Stomach (tissue), 19 donors: ENCODE results near the gene FAM111A. TPM values are rescaled to one million over a fixed set of nuclear protein-coding genes. Genes with fewer than 3 reads are reported as not detected.
"Not testable (repeated sequence)": the region's sequence is repeated elsewhere in the genome, so short reads cannot be mapped to it uniquely, and the experiment has no call there.

ENCODE experiments used
- DNase-seq, 2 donors: peaks; one replicate each; pipeline versions ENCODE4 v3.0.0 to v3.0.0-alpha.2; 2013 to 2019
- H3K27ac ChIP-seq, 5 donors: fragments of 200-600 bp in 4 of 5; sonication (generic) in 4 of 5; one replicate each; pipeline ENCODE4 v1.5.1; 2013 to 2019; ENCODE audit warnings: mild to moderate bottlenecking in 1 of 5, moderate library complexity in 1 of 5
- H3K27me3 ChIP-seq, 3 donors: fragments of 200-600 bp; sonication (generic); one replicate each; pipeline ENCODE4 v1.5.1; 2017 to 2019; ENCODE audit warnings: mixed run types in 1 of 3
- H3K36me3 ChIP-seq, 4 donors: fragments of 200-600 bp; sonication (generic); 1 replicate in 3 of 4; 2 replicates in 1 of 4; pipeline ENCODE4 v1.5.1; 2016 to 2019
- H3K4me1 ChIP-seq, 4 donors: fragments of 200-600 bp; sonication (generic); one replicate each; pipeline ENCODE4 v1.5.1; 2016 to 2019
- H3K4me3 ChIP-seq, 4 donors: fragments of 200-600 bp; sonication (generic) in 3 of 4; one replicate each; pipeline ENCODE4 v1.5.1; 2016 to 2019; ENCODE audit warnings: mild to moderate bottlenecking in 1 of 4
- H3K9me3 ChIP-seq, 4 donors: fragments of 200-600 bp; sonication (generic); one replicate each; pipeline ENCODE4 v1.5.1; 2016 to 2019
- CTCF ChIP-seq, 7 experiments: fragments of 450-650 bp in 4 of 7; fragments of 200-600 bp in 3 of 7; sonication (generic) in 3 of 7; IDR thresholded peaks; one replicate each; pipeline ENCODE4 v1.5.1; 2016 to 2019; ENCODE audit warnings: antibody characterized with exemption in 7 of 7, control low read depth in 2 of 7, mild to moderate bottlenecking in 1 of 7
- EP300 ChIP-seq: sonication (generic); formaldehyde crosslinking; IDR thresholded peaks from one replicate; pipeline ENCODE4 v1.6.1; 2017; ENCODE audit warnings: antibody characterized with exemption
- POLR2A ChIP-seq, 4 donors: fragments of 450-650 bp; IDR thresholded peaks; one replicate each; pipeline ENCODE4 v1.6.1; 2016; ENCODE audit warnings: antibody characterized with exemption in 4 of 4, control low read depth in 2 of 4, mild to moderate bottlenecking in 1 of 4, moderate library complexity in 1 of 4
- POLR2AphosphoS5 ChIP-seq, 3 donors: sonication (generic); formaldehyde crosslinking; IDR thresholded peaks; one replicate each; pipeline ENCODE4 v1.6.1; 2016; ENCODE audit warnings: antibody characterized with exemption in 3 of 3
- WGBS, 5 donors: extraction: QIAGEN DNeasy Blood & Tissue Kit in 3 of 5; methylation state at CpG; one replicate each; pipeline versions ENCODE4 v1.1.5 to v1.1.7; 2013 to 2018; 5-methylcytosine and 5-hydroxymethylcytosine counted together
- intact Hi-C: fragments of 100-400 bp; cut with DNase I; formaldehyde crosslinking; loops from one replicate; pipeline ENCODE4 v1.15.1; 2023; ENCODE audit warnings: low total_unique reads
- long read RNA-seq, 10 donors: transcript quantifications; one replicate each; lab custom pipeline, GENCODE V29; 2026
- polyA plus RNA-seq, 3 donors: library from polyadenylated mRNA; stranded (reverse); fragments of 200-250 nt; gene quantifications; one replicate each; pipeline ENCODE4 v1.2.3, GENCODE V29; 2013
- total RNA-seq, 5 donors: library from RNA; depleted of rRNA; stranded (reverse); fragments of >200 nt; gene quantifications; one replicate each; pipeline versions ENCODE4 v1.1.0 to v1.2.3, GENCODE V29; 2014 to 2016
- donor health status: healthy with polysubstance abuse.
- donor health status: Bipolar disorder and iron deficiency.
- donor health status: healthy.

The FAM111A gene
- 10 to 100 TPM; 13.6 to 78.2 (median 41.5) TPM for total RNA-seq
- polyA plus RNA-seq, result 10 to 100 TPM in 1 of 3 donors, 1 to 10 TPM in 2; 8.9 to 20.7 (median 9.7) TPM
- long read RNA-seq, donor 1, result 0 reads
- long read RNA-seq, donor 2, full-length matches to known transcripts, result 8 of 8 reads
- long read RNA-seq, donor 2, partial matches to known transcripts, result 0 of 8 reads
- long read RNA-seq, donor 2, other reads (novel, unspliced or antisense), result 0 of 8 reads
- long read RNA-seq, donor 3, partial matches to known transcripts, result 0 of 4 reads
- long read RNA-seq, donor 3, other reads (novel, unspliced or antisense), result 0 of 4 reads
- long read RNA-seq, donor 4, result 0 reads
- long read RNA-seq, donor 5, partial matches to known transcripts, result 0 of 2 reads
- long read RNA-seq, donor 5, other reads (novel, unspliced or antisense), result 0 of 2 reads
- long read RNA-seq, donor 6, full-length matches to known transcripts, result 20 of 35 reads
- long read RNA-seq, donor 6, partial matches to known transcripts, result 15 of 35 reads
- long read RNA-seq, donor 6, other reads (novel, unspliced or antisense), result 0 of 35 reads
- long read RNA-seq, donor 7, partial matches to known transcripts, result 0 of 3 reads
- long read RNA-seq, donor 7, other reads (novel, unspliced or antisense), result 0 of 3 reads
- long read RNA-seq, donor 8, full-length matches to known transcripts, result 3 of 3 reads
- long read RNA-seq, donor 8, partial matches to known transcripts, result 0 of 3 reads
- long read RNA-seq, donor 8, other reads (novel, unspliced or antisense), result 0 of 3 reads
- long read RNA-seq, donor 9, full-length matches to known transcripts, result 3 of 3 reads
- long read RNA-seq, donor 9, partial matches to known transcripts, result 0 of 3 reads
- long read RNA-seq, donor 9, other reads (novel, unspliced or antisense), result 0 of 3 reads
- long read RNA-seq, donor 10, full-length matches to known transcripts, result 4 of 4 reads
- long read RNA-seq, donor 10, partial matches to known transcripts, result 0 of 4 reads
- long read RNA-seq, donor 10, other reads (novel, unspliced or antisense), result 0 of 4 reads

GRCh38 chr11:59142530-59143507 is at the start of gene FAM111A:
TSS of gene FAM111A (plus strand) at chr11:59142856. CDS start at chr11:59148873, 6,017 bp downstream.
- H3K36me3 ChIP-seq, result peaks cover 0 to 15% (median 7%) of the 10 kb centered on the region in 4 donors
- intact Hi-C loops, result no loop called here
- peak within 1 kb of the TSS; percentile 92 to 99 (median 95) for H3K27ac ChIP-seq
- H3K9me3 ChIP-seq, result no peaks in the 10 kb centered on the region
- WGBS, 5 donors, result 0 to 1% (median 0%) methylated on average over 38 to 50 of the region's 50 CpGs
- peak; percentile 22 to 79 (median 78) for TF ChIP-seq POLR2AphosphoS5 (IDR thresholded peaks at IDR 0.05)
- TF ChIP-seq CTCF (IDR thresholded peaks at IDR 0.05), result peak in 1 of 7 experiments; percentile 26
- no peak for TF ChIP-seq EP300
- TF ChIP-seq POLR2A (IDR thresholded peaks at IDR 0.05), result peak in 1 of 4 donors; percentile 15
- peak; percentile 92 to 96 for DNase-seq
- peak within 1 kb of the TSS; percentile 69 to 81 (median 74) for H3K4me3 ChIP-seq
- H3K4me1 ChIP-seq, result peaks cover 16 to 54% (median 40%) of the 10 kb centered on the region in 4 donors
- H3K27me3 ChIP-seq, result no peaks in the 10 kb centered on the region

GRCh38 chr11:59093576-59093975 is 49.1 kb upstream of the FAM111A start:
- H3K9me3 ChIP-seq, H3K4me1 ChIP-seq, H3K36me3 ChIP-seq, DNase-seq, H3K4me3 ChIP-seq, H3K27me3 ChIP-seq, intact Hi-C loops, H3K27ac ChIP-seq: not testable (repeated sequence)

GRCh38 chr11:59095225-59095624 is 47.4 kb upstream of the FAM111A start:
- H3K4me1 ChIP-seq, H3K27me3 ChIP-seq, intact Hi-C loops, DNase-seq, H3K27ac ChIP-seq, H3K4me3 ChIP-seq, H3K36me3 ChIP-seq, H3K9me3 ChIP-seq: not testable (repeated sequence)
- 45 to 61% (median 53%) methylated on average over 1 of the region's 1 CpG for WGBS, 5 donors

GRCh38 chr11:59095972-59096575 is 46.6 kb upstream of the FAM111A start:
- H3K27me3 ChIP-seq, DNase-seq, H3K4me3 ChIP-seq, H3K36me3 ChIP-seq, H3K27ac ChIP-seq, intact Hi-C loops, H3K9me3 ChIP-seq, H3K4me1 ChIP-seq: not testable (repeated sequence)
- 56 to 76% (median 66%) methylated on average over 5 of the region's 5 CpGs for WGBS, 5 donors

- H3K9me3 ChIP-seq, result no peaks in the 10 kb centered on the region
- no peaks in the 10 kb centered on the region for H3K36me3 ChIP-seq
- WGBS, 5 donors, result 84 to 88% (median 86%) methylated on average over 5 of the region's 5 CpGs
- H3K27me3 ChIP-seq, result peaks cover 0 to 13% (median 0%) of the 10 kb centered on the region in 3 donors
- TF ChIP-seq POLR2AphosphoS5 (IDR thresholded peaks at IDR 0.05) (no peak), CTCF (IDR thresholded peaks at IDR 0.05) (peak in 5 of 7 experiments; percentile 42 to 64 (median 52))
- DNase-seq, result peak; percentile 71 to 82
- no peak overlapping the region for H3K27ac ChIP-seq
- intact Hi-C loops, result no loop called here
- H3K4me1 ChIP-seq, result peaks cover 0 to 8% (median 7%) of the 10 kb centered on the region in 4 donors
- no peak overlapping the region for H3K4me3 ChIP-seq
These were observed 45.4 kb upstream of the FAM111A start for GRCh38 chr11:59097113-59097708.

- H3K27ac ChIP-seq, result not testable (repeated sequence)
These were observed 44.7 kb upstream of the FAM111A start for GRCh38 chr11:59097938-59098337.

More at GRCh38 chr11:59097938-59098337, 44.7 kb upstream of the FAM111A start:
- H3K36me3 ChIP-seq, intact Hi-C loops, H3K9me3 ChIP-seq, DNase-seq, H3K4me3 ChIP-seq: not testable (repeated sequence)
- H3K27me3 ChIP-seq, result peaks cover 0 to 21% (median 0%) of the 10 kb centered on the region in 3 donors
- WGBS, 5 donors, result 77 to 85% (median 82%) methylated on average over 8 of the region's 8 CpGs
- peaks cover 0 to 12% (median 10%) of the 10 kb centered on the region in 4 donors for H3K4me1 ChIP-seq
